CD14-positive monocyte (primary cell): ENCODE data around the gene BMP7. TPM values are rescaled to one million over a fixed set of nuclear protein-coding genes. Genes with fewer than 3 reads are reported as not detected.

ENCODE experiments used
- DNase-seq, 3 donors: peaks; one replicate each; pipeline ENCODE4 v3.0.0-alpha.2; 2011 to 2022
- H2AFZ ChIP-seq: 2 replicates; pipeline ENCODE4 v1.6.0; 2012; ENCODE audit warnings: mild to moderate bottlenecking, low read depth, low read length, inconsistent platforms; ENCODE audit not compliant: insufficient read depth, poor library complexity, severe bottlenecking
- H3K27ac ChIP-seq, 2 donors: 1 replicate in 1 of 2; 2 replicates in 1 of 2; pipeline ENCODE4 v1.5.1; 2012 to 2013; ENCODE audit warnings: low read length in 2 of 2, control low read depth in 1 of 2, inconsistent platforms in 1 of 2, low read depth in 1 of 2, mild to moderate bottlenecking in 1 of 2
- H3K27me3 ChIP-seq, 2 donors: one replicate each; pipeline versions ENCODE4 v1.6.0 to v1.6.1; 2011 to 2013; ENCODE audit warnings: low read length in 2 of 2; ENCODE audit not compliant: control insufficient read depth in 2 of 2, insufficient read depth in 2 of 2
- H3K36me3 ChIP-seq, 2 donors: replicated peaks in 1 of 2; 1 replicate in 1 of 2; 2 replicates in 1 of 2; pipeline versions ENCODE4 v1.5.1 to v1.6.1; 2012 to 2013; ENCODE audit warnings: low read length in 2 of 2, control low read depth in 1 of 2, inconsistent platforms in 1 of 2, mild to moderate bottlenecking in 1 of 2; ENCODE audit not compliant: insufficient read depth in 2 of 2, control insufficient read depth in 1 of 2
- H3K4me1 ChIP-seq, 2 donors: 1 replicate in 1 of 2; 2 replicates in 1 of 2; pipeline versions ENCODE4 v1.5.1 to v1.6.1; 2012 to 2013; ENCODE audit warnings: low read length in 2 of 2, control low read depth in 1 of 2, inconsistent platforms in 1 of 2, mild to moderate bottlenecking in 1 of 2, moderate library complexity in 1 of 2; ENCODE audit not compliant: insufficient read depth in 2 of 2, control insufficient read depth in 1 of 2
- H3K4me2 ChIP-seq: replicated peaks from 2 replicates; pipeline ENCODE3; 2012; ENCODE audit warnings: low read length, moderate library complexity, mild to moderate bottlenecking; ENCODE audit not compliant: poor library complexity, severe bottlenecking; ENCODE audit errors: extremely low read depth
- H3K4me3 ChIP-seq, 3 experiments: fragments of 200-600 bp in 1 of 3; sonication (generic) in 1 of 3; replicated peaks in 1 of 3; 1 replicate in 2 of 3; 2 replicates in 1 of 3; pipeline ENCODE4 v1.5.1; 2011 to 2013; ENCODE audit warnings: low read length in 3 of 3, mild to moderate bottlenecking in 3 of 3, control low read depth in 2 of 3, low read depth in 2 of 3, inconsistent platforms in 1 of 3, moderate library complexity in 1 of 3
- H3K79me2 ChIP-seq: 2 replicates; pipeline ENCODE4 v1.6.0; 2012; ENCODE audit warnings: mild to moderate bottlenecking, control low read depth, inconsistent platforms, low read length, moderate library complexity; ENCODE audit not compliant: insufficient read depth
- H3K9ac ChIP-seq: 2 replicates; pipeline ENCODE4 v1.6.0; 2017; ENCODE audit warnings: low read length, mild to moderate bottlenecking; ENCODE audit not compliant: insufficient read depth, poor library complexity, severe bottlenecking
- H3K9me3 ChIP-seq, 2 donors: replicated peaks in 1 of 2; 1 replicate in 1 of 2; 2 replicates in 1 of 2; pipeline versions ENCODE4 v1.5.1 to v1.6.1; 2012 to 2013; ENCODE audit warnings: low read length in 2 of 2, control low read depth in 1 of 2; ENCODE audit not compliant: control insufficient read depth in 1 of 2, insufficient read depth in 1 of 2
- H4K20me1 ChIP-seq: 2 replicates; pipeline ENCODE4 v1.6.0; 2012; ENCODE audit warnings: mild to moderate bottlenecking, low read length, control low read depth, moderate library complexity; ENCODE audit not compliant: insufficient read depth
- H3K27ac Mint-ChIP-seq, 7 donors: one replicate each; pipeline ENCODE4 v1.8.0; 2020; ENCODE audit warnings: mild to moderate bottlenecking in 7 of 7, mixed read lengths in 7 of 7, moderate library complexity in 6 of 7, inconsistent platforms in 2 of 7
- H3K27me3 Mint-ChIP-seq, 3 donors: one replicate each; pipeline ENCODE4 v1.8.0; 2021 to 2022; ENCODE audit warnings: low read depth in 3 of 3, mild to moderate bottlenecking in 3 of 3, mixed read lengths in 3 of 3, moderate library complexity in 3 of 3, inconsistent platforms in 1 of 3
- H3K36me3 Mint-ChIP-seq, 2 donors: one replicate each; pipeline ENCODE4 v1.8.0; 2020; ENCODE audit warnings: mixed read lengths in 2 of 2, inconsistent platforms in 1 of 2, mild to moderate bottlenecking in 1 of 2
- H3K4me1 Mint-ChIP-seq: one replicate; pipeline ENCODE4 v1.8.0; 2020; ENCODE audit warnings: mild to moderate bottlenecking, mixed read lengths
- H3K4me3 Mint-ChIP-seq, 2 donors: one replicate each; pipeline ENCODE4 v1.8.0; 2020; ENCODE audit warnings: mild to moderate bottlenecking in 2 of 2, mixed read lengths in 2 of 2, moderate library complexity in 1 of 2
- H3K9me3 Mint-ChIP-seq, 7 donors: one replicate each; pipeline ENCODE4 v1.8.0; 2020 to 2022; ENCODE audit warnings: mixed read lengths in 7 of 7, mild to moderate bottlenecking in 6 of 7, moderate library complexity in 6 of 7, inconsistent platforms in 2 of 7
- CTCF ChIP-seq: fragments of 200-600 bp; IDR thresholded peaks from one replicate; pipeline ENCODE4 v1.8.0; 2022; ENCODE audit warnings: antibody characterized with exemption, mild to moderate bottlenecking
- WGBS: methylation state at CpG from one replicate; pipeline ENCODE4 v1.1.5; 2013; ENCODE audit warnings: missing lambda C conversion rate; ENCODE audit not compliant: insufficient coverage; 5-methylcytosine and 5-hydroxymethylcytosine counted together
- intact Hi-C, 2 donors: fragments of 100-400 bp; cut with micrococcal nuclease; formaldehyde crosslinking; loops; one replicate each; pipeline versions ENCODE4 v1.15.0 to v1.15.1; 2023
- polyA plus RNA-seq, 3 donors: library from polyadenylated mRNA; depleted of rRNA in 1 of 3; unstranded in 2 of 3; stranded (reverse) in 1 of 3; fragments of 300-500 nt in 2 of 3; fragments of >200 nt in 1 of 3; fragmentation: Illumina TruSeq in 2 of 3; gene quantifications; 1 replicate in 2 of 3; 2 replicates in 1 of 3; pipeline ENCODE4 v1.2.3, GENCODE V29; 2012 to 2021

The BMP7 gene
- polyA plus RNA-seq, 3 donors: not detected

- DNase-seq: no peak
These were observed 71.4 kb downstream of the BMP7 start for GRCh38 chr20:57195023-57195422.

GRCh38 chr20:57194154-57194553 lies 72.3 kb downstream of the BMP7 start:
- intact Hi-C loops: no loop called here
- H3K36me3 Mint-ChIP-seq: no peaks in the 10 kb centered on the region

More at GRCh38 chr20:57195023-57195422, 71.4 kb downstream of the BMP7 start:
- H2AFZ ChIP-seq: no peak overlapping the region
- intact Hi-C loops: no loop called here
- H3K9me3 ChIP-seq: no peaks in the 10 kb centered on the region
- H4K20me1 ChIP-seq: no peaks in the 10 kb centered on the region
- H3K79me2 ChIP-seq: no peaks in the 10 kb centered on the region
- no peaks in the 10 kb centered on the region for H3K9me3 Mint-ChIP-seq
- no peak overlapping the region for H3K4me2 ChIP-seq
- no peaks in the 10 kb centered on the region for H3K4me1 Mint-ChIP-seq
- no peaks in the 10 kb centered on the region for H3K36me3 ChIP-seq
- no peaks in the 10 kb centered on the region for H3K4me1 ChIP-seq
- no peak overlapping the region for H3K4me3 ChIP-seq
- peaks cover 2 to 4% (median 2%) of the 10 kb centered on the region in 3 donors for H3K27me3 Mint-ChIP-seq
- no peaks in the 10 kb centered on the region for H3K36me3 Mint-ChIP-seq
- no peak overlapping the region for H3K27ac Mint-ChIP-seq
- H3K4me3 Mint-ChIP-seq: no peak overlapping the region
- WGBS: 93% methylated on average over 10 of the region's 10 CpGs
- no peaks in the 10 kb centered on the region for H3K27me3 ChIP-seq
- TF ChIP-seq CTCF: no peak
- H3K27ac ChIP-seq: no peak overlapping the region
- no peak overlapping the region for H3K9ac ChIP-seq

More at GRCh38 chr20:57194154-57194553, 72.3 kb downstream of the BMP7 start:
- H4K20me1 ChIP-seq: no peaks in the 10 kb centered on the region
- Mint-ChIP-seq H3K27ac (no peak overlapping the region), H3K27me3 (peaks cover 2 to 6% (median 2%) of the 10 kb centered on the region in 3 donors), H3K9me3 (no peaks in the 10 kb centered on the region), H3K4me3 (no peak overlapping the region), H3K4me1 (no peaks in the 10 kb centered on the region)
- no peak overlapping the region for H3K9ac ChIP-seq
- no peak for TF ChIP-seq CTCF
- H3K4me2 ChIP-seq: no peak overlapping the region
- DNase-seq: no peak
- H3K36me3 ChIP-seq: no peaks in the 10 kb centered on the region
- WGBS: 93% methylated on average over 7 of the region's 7 CpGs
- no peaks in the 10 kb centered on the region for H3K9me3 ChIP-seq
- H3K4me1 ChIP-seq: no peaks in the 10 kb centered on the region
- no peaks in the 10 kb centered on the region for H3K79me2 ChIP-seq
- no peak overlapping the region for H3K27ac ChIP-seq
- no peaks in the 10 kb centered on the region for H3K27me3 ChIP-seq
- no peak overlapping the region for H3K4me3 ChIP-seq
- no peak overlapping the region for H2AFZ ChIP-seq
